Lower leg skin (tissue), 3 donors: ENCODE measurements around the gene PGM1.

Experiments used
- CTCF ChIP-seq, 3 donors: fragments of 450-650 bp; IDR thresholded peaks; one replicate each; pipeline ENCODE4 v1.5.1; 2016; ENCODE audit warnings: antibody characterized with exemption in 3 of 3, mild to moderate bottlenecking in 3 of 3, moderate library complexity in 2 of 3
- POLR2A ChIP-seq, 2 donors: fragments of 450-650 bp; IDR thresholded peaks; one replicate each; pipeline ENCODE4 v1.6.1; 2016 to 2017; ENCODE audit warnings: antibody characterized with exemption in 2 of 2, mild to moderate bottlenecking in 1 of 2, moderate library complexity in 1 of 2

DNA sequence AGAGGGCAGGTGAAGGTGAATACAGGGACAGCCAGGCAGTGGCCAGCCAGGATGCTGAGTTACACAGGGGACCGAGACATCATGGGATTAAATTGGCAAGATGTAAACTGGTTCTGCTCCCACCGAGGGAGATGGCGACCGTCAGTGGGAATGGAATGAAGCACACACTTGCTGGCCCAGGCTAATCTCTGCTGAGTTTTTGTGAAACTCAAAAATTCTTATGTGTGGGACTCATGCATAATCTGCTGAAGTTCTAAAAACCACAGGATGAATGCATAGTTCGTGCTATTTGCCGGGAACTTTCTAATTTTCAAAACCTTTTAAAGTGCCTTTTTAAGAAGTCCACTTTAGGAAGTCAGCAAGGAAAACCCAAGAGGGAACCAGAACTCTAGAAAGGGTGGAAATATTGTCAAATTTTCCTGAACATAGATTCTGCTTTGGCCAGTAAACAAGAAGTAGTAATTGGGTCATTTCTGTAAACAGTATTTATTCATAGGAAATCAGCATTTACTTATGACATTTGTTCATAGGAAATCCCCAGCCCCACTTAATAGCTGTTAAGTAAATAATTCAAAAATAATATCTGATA lies 95.2 kb downstream of the PGM1 start:
- no peak for TF ChIP-seq POLR2A (IDR thresholded peaks at IDR 0.05)
- TF ChIP-seq CTCF (IDR thresholded peaks at IDR 0.05), result no peak
